A172 (cell line): ENCODE data around the gene MAPK8IP3. TPM values are rescaled to one million over a fixed set of nuclear protein-coding genes. Genes with fewer than 3 reads are reported as not detected.
A peak's percentile ranks its signal among the peaks of the same experiment; 100 is the strongest.

Source experiments
- DNase-seq: peaks from one replicate; pipeline ENCODE4 v3.0.0-alpha.2; 2015; ENCODE audit warnings: low spot score
- total RNA-seq: library from RNA; depleted of rRNA; stranded (reverse); fragments of >200 nt; shearing (Covaris generic); gene quantifications from 2 replicates; pipeline ENCODE4 v1.2.3, GENCODE V29; 2014

The MAPK8IP3 gene
- total RNA-seq, 1 experiment from 2014 or later: 26.0 TPM

- DNase-seq: no peak
These were observed 34.2 kb downstream of the MAPK8IP3 start for GRCh38 chr16:1740234-1740633.

- no peak for DNase-seq
These were observed 34.9 kb downstream of the MAPK8IP3 start for GRCh38 chr16:1740781-1741490.

GRCh38 chr16:1741553-1742165, 35.7 kb downstream of the MAPK8IP3 start:
- no peak for DNase-seq

- DNase-seq: peak; percentile 55
These were observed 37.7 kb downstream of the MAPK8IP3 start for GRCh38 chr16:1743376-1744337.

- DNase-seq: no peak
These were observed 38.4 kb downstream of the MAPK8IP3 start for GRCh38 chr16:1744338-1744840.

GRCh38 chr16:1745181-1745899, 39.3 kb downstream of the MAPK8IP3 start:
- peak; percentile 86 for DNase-seq

- peak; percentile 99 for DNase-seq
These were observed 40.1 kb downstream of the MAPK8IP3 start for GRCh38 chr16:1745900-1746692.

- peak; percentile 55 for DNase-seq
These were observed 40.7 kb downstream of the MAPK8IP3 start for GRCh38 chr16:1746693-1747195.

- DNase-seq: no peak
These were observed 41.9 kb downstream of the MAPK8IP3 start for GRCh38 chr16:1747934-1748333.

- no peak for DNase-seq
These were observed 43.4 kb downstream of the MAPK8IP3 start for GRCh38 chr16:1749152-1750117.

- no peak for DNase-seq
These were observed 46.0 kb downstream of the MAPK8IP3 start for GRCh38 chr16:1751946-1752345.

GRCh38 chr16:1752853-1753252, 46.9 kb downstream of the MAPK8IP3 start:
- DNase-seq: no peak

- DNase-seq: no peak
These were observed 48.2 kb downstream of the MAPK8IP3 start for GRCh38 chr16:1754204-1754603.

- DNase-seq: no peak
These were observed 51.9 kb downstream of the MAPK8IP3 start for GRCh38 chr16:1757714-1758461.

- no peak for DNase-seq
These were observed 52.9 kb downstream of the MAPK8IP3 start for GRCh38 chr16:1758923-1759322.

- DNase-seq: no peak
These were observed 53.5 kb downstream of the MAPK8IP3 start for GRCh38 chr16:1759511-1759910.

GRCh38 chr16:1760911-1761310, 54.9 kb downstream of the MAPK8IP3 start:
- DNase-seq: no peak

- DNase-seq: no peak
These were observed 55.8 kb downstream of the MAPK8IP3 start for GRCh38 chr16:1761751-1762150.
